DMS114 treated with DMSO at 0.1 percent for 48 hours (cell line): ENCODE data around the gene WWOX.

Experiments
- DNase-seq: peaks from one replicate; lab custom pipeline; 2025; ENCODE audit not compliant: unreplicated experiment; lab: John Stamatoyannopoulos, UW

Gene WWOX

GRCh38 chr16:78553268-78554039 lies 454.0 kb downstream of the WWOX start:
- no peak for DNase-seq

GRCh38 chr16:78556421-78556820 lies 457.0 kb downstream of the WWOX start:
- no peak for DNase-seq

GRCh38 chr16:78560997-78561396 lies 461.5 kb downstream of the WWOX start:
- DNase-seq = no peak

GRCh38 chr16:78562111-78562510 lies 462.7 kb downstream of the WWOX start:
- DNase-seq = no peak

- no peak for DNase-seq
Observed at GRCh38 chr16:78562650-78563049, 463.2 kb downstream of the WWOX start.

GRCh38 chr16:78563905-78564304 lies 464.5 kb downstream of the WWOX start:
- no peak for DNase-seq

GRCh38 chr16:78566397-78567073 lies 467.1 kb downstream of the WWOX start:
- DNase-seq = no peak

- DNase-seq = no peak
Observed at GRCh38 chr16:78570399-78571141, 471.1 kb downstream of the WWOX start.

- DNase-seq = no peak
Observed at GRCh38 chr16:78571434-78571833, 472.0 kb downstream of the WWOX start.

GRCh38 chr16:78571898-78572358 lies 472.5 kb downstream of the WWOX start:
- no peak for DNase-seq

GRCh38 chr16:78574571-78574970 lies 475.1 kb downstream of the WWOX start:
- no peak for DNase-seq

GRCh38 chr16:78576941-78577340 lies 477.5 kb downstream of the WWOX start:
- no peak for DNase-seq

- no peak for DNase-seq
Observed at GRCh38 chr16:78577630-78578029, 478.2 kb downstream of the WWOX start.

GRCh38 chr16:78579020-78579419 lies 479.6 kb downstream of the WWOX start:
- no peak for DNase-seq

- DNase-seq = no peak
Observed at GRCh38 chr16:78583441-78583840, 484.0 kb downstream of the WWOX start.

GRCh38 chr16:78584213-78584860 lies 484.9 kb downstream of the WWOX start:
- no peak for DNase-seq

GRCh38 chr16:78584991-78585390 lies 485.5 kb downstream of the WWOX start:
- DNase-seq = no peak

- DNase-seq = no peak
Observed at GRCh38 chr16:78589331-78589730, 489.9 kb downstream of the WWOX start.

- no peak for DNase-seq
Observed at GRCh38 chr16:78591682-78592103, 492.2 kb downstream of the WWOX start.

- no peak for DNase-seq
Observed at GRCh38 chr16:78592111-78592510, 492.7 kb downstream of the WWOX start.

GRCh38 chr16:78593352-78593751 lies 493.9 kb downstream of the WWOX start:
- DNase-seq = no peak
